GM23248 (cell line): ENCODE data around the gene BAZ2B. TPM values are rescaled to one million over a fixed set of nuclear protein-coding genes. Genes with fewer than 3 reads are reported as not detected.

Source experiments
- DNase-seq: peaks from one replicate; pipeline ENCODE4 v3.0.0-alpha.2; 2015
- H2AFZ ChIP-seq: fragments of 200-600 bp; sonication (generic); 2 replicates; pipeline ENCODE4 v1.6.1; 2016; ENCODE audit warnings: antibody characterized with exemption
- H3F3A ChIP-seq: fragments of 200-600 bp; sonication (generic); 2 replicates; pipeline ENCODE4 v1.6.1; 2016; ENCODE audit warnings: mild to moderate bottlenecking, antibody characterized with exemption, mixed run types; ENCODE audit not compliant: insufficient read depth
- H3K27ac ChIP-seq: fragments of 200-600 bp; sonication (generic); 2 replicates; pipeline ENCODE4 v1.5.1; 2016; ENCODE audit warnings: mild to moderate bottlenecking
- H3K27me3 ChIP-seq: fragments of 200-600 bp; sonication (generic); replicated peaks from 2 replicates; pipeline ENCODE4 v1.6.1; 2016; ENCODE audit warnings: mild to moderate bottlenecking; ENCODE audit not compliant: insufficient read depth
- H3K36me3 ChIP-seq: fragments of 200-600 bp; sonication (generic); 2 replicates; pipeline ENCODE4 v1.6.1; 2016; ENCODE audit warnings: low read depth, mild to moderate bottlenecking
- H3K4me1 ChIP-seq: fragments of 200-600 bp; sonication (generic); 2 replicates; pipeline ENCODE4 v1.6.1; 2016; ENCODE audit warnings: mild to moderate bottlenecking; ENCODE audit not compliant: insufficient read depth
- H3K4me2 ChIP-seq: fragments of 200-600 bp; sonication (generic); one replicate; pipeline ENCODE4 v1.6.1; 2016; ENCODE audit warnings: mild to moderate bottlenecking; ENCODE audit not compliant: unreplicated experiment
- H3K4me3 ChIP-seq: fragments of 200-600 bp; sonication (generic); 2 replicates; pipeline ENCODE4 v1.5.1; 2016; ENCODE audit warnings: mild to moderate bottlenecking
- H3K79me2 ChIP-seq: fragments of 200-600 bp; sonication (generic); 2 replicates; pipeline ENCODE4 v1.6.1; 2016; ENCODE audit warnings: mild to moderate bottlenecking; ENCODE audit not compliant: insufficient read depth
- H3K9ac ChIP-seq: fragments of 200-600 bp; sonication (generic); 2 replicates; pipeline ENCODE4 v1.6.1; 2016; ENCODE audit warnings: mild to moderate bottlenecking
- H3K9me2 ChIP-seq: fragments of 200-600 bp; sonication (generic); 2 replicates; pipeline ENCODE4 v1.6.1; 2016; ENCODE audit warnings: mixed run types, mild to moderate bottlenecking, moderate library complexity; ENCODE audit not compliant: insufficient read depth
- H3K9me3 ChIP-seq: fragments of 200-600 bp; sonication (generic); one replicate; pipeline ENCODE4 v1.6.1; 2017; ENCODE audit warnings: low read depth
- H4K20me1 ChIP-seq: fragments of 200-600 bp; sonication (generic); 2 replicates; pipeline ENCODE4 v1.6.0; 2016; ENCODE audit not compliant: insufficient read depth
- EZH2 ChIP-seq: fragments of 200-600 bp; sonication (generic); IDR thresholded peaks from 2 replicates; pipeline ENCODE4 v1.6.1; 2018; ENCODE audit warnings: antibody characterized with exemption, mild to moderate bottlenecking; ENCODE audit not compliant: insufficient read depth, poor library complexity, severe bottlenecking
- EZH2phosphoT487 ChIP-seq: fragments of 200-600 bp; sonication (generic); IDR thresholded peaks from 2 replicates; pipeline ENCODE4 v1.6.1; 2018; ENCODE audit warnings: antibody characterized with exemption, moderate library complexity, mild to moderate bottlenecking, low read depth; ENCODE audit not compliant: insufficient read depth
- WGBS, 2 experiments: methylation state at CpG; one replicate each; pipeline ENCODE4 v1.1.6; 2015 to 2017; ENCODE audit warnings: low lambda C conversion rate in 2 of 2, low coverage in 1 of 2; ENCODE audit errors: missing lambda C conversion rate in 2 of 2; 5-methylcytosine and 5-hydroxymethylcytosine counted together
- in situ Hi-C: fragments of 300-500 bp; cut with MboI; formaldehyde crosslinking; loops from 2 replicates; pipeline ENCODE4 v1.15.0; 2020
- polyA plus RNA-seq: library from polyadenylated mRNA; unstranded; fragments of >200 nt; fragmentation: Nextera tagmentation; extraction: Ambion mirVana; gene quantifications from 2 replicates; pipeline ENCODE4 v1.2.1, GENCODE V29; 2016
- total RNA-seq: library from RNA; depleted of rRNA; stranded (reverse); fragments of >200 nt; shearing (Covaris generic); gene quantifications from 2 replicates; pipeline ENCODE4 v1.2.3, GENCODE V29; 2014

Gene BAZ2B
- total and polyA plus RNA-seq, 2 experiments from 2014 or later, result 17.0 to 20.5 TPM

- H3F3A ChIP-seq, result peaks cover 13% of the 10 kb centered on the region
- no peaks in the 10 kb centered on the region for H3K36me3 ChIP-seq
- H3K27ac ChIP-seq, result peak overlapping the region; percentile 15; the same call in 1 of the 2 replicates
- H3K9me3 ChIP-seq, result no peaks in the 10 kb centered on the region
- peaks cover 66% of the 10 kb centered on the region for H3K79me2 ChIP-seq
- peaks cover 16% of the 10 kb centered on the region for H3K4me1 ChIP-seq
- peak overlapping the region; percentile 37 for H3K4me2 ChIP-seq
- WGBS, 2 experiments, result 63 to 64% methylated on average over 6 of the region's 6 CpGs
- no peaks in the 10 kb centered on the region for H3K9me2 ChIP-seq
- H3K9ac ChIP-seq, result no peak overlapping the region
- H4K20me1 ChIP-seq, result no peaks in the 10 kb centered on the region; the same call in 1 of the 2 replicates
- H3K27me3 ChIP-seq, result no peaks in the 10 kb centered on the region
- H3K4me3 ChIP-seq, result no peak overlapping the region
- in situ Hi-C loops, result no loop called here
- no peak for TF ChIP-seq EZH2phosphoT487
- no peak for TF ChIP-seq EZH2
- peak; percentile 72 for DNase-seq
- H2AFZ ChIP-seq, result no peak overlapping the region
These were observed 20.8 kb downstream of the BAZ2B start for GRCh38 chr2:159595410-159596046.

GRCh38 chr2:159592441-159592840, 23.9 kb downstream of the BAZ2B start:
- no peak for DNase-seq
- Histone ChIP-seq H3K4me2 (no peak overlapping the region), H3K4me3 (no peak overlapping the region), H3K27ac (no peak overlapping the region), H3K9me2 (no peaks in the 10 kb centered on the region), H3F3A (peaks cover 12% of the 10 kb centered on the region), H4K20me1 (no peaks in the 10 kb centered on the region; the same call in 1 of the 2 replicates), H3K9ac (no peak overlapping the region), H3K27me3 (no peaks in the 10 kb centered on the region), H2AFZ (no peak overlapping the region), H3K36me3 (no peaks in the 10 kb centered on the region), H3K79me2 (peaks cover 59% of the 10 kb centered on the region), H3K4me1 (peaks cover 13% of the 10 kb centered on the region), H3K9me3 (no peaks in the 10 kb centered on the region)
- in situ Hi-C loops, result no loop called here
- TF ChIP-seq EZH2phosphoT487 (no peak), EZH2 (no peak)
- 75 to 77% methylated on average over 4 of the region's 4 CpGs for WGBS, 2 experiments

- DNase-seq, result no peak
- Histone ChIP-seq H3K27ac (no peak overlapping the region), H3K36me3 (no peaks in the 10 kb centered on the region), H3F3A (peaks cover 12% of the 10 kb centered on the region), H3K27me3 (no peaks in the 10 kb centered on the region), H3K4me3 (no peak overlapping the region), H3K79me2 (peaks cover 62% of the 10 kb centered on the region), H3K9me2 (no peaks in the 10 kb centered on the region), H3K4me2 (no peak overlapping the region), H2AFZ (no peak overlapping the region), H3K4me1 (peaks cover 13% of the 10 kb centered on the region), H3K9ac (no peak overlapping the region), H4K20me1 (no peaks in the 10 kb centered on the region), H3K9me3 (no peaks in the 10 kb centered on the region)
- no peak for TF ChIP-seq EZH2phosphoT487
- TF ChIP-seq EZH2, result no peak
- in situ Hi-C loops, result no loop called here
These were observed 25.1 kb downstream of the BAZ2B start for GRCh38 chr2:159591221-159591620.

GRCh38 chr2:159589286-159589685, 27.1 kb downstream of the BAZ2B start:
- in situ Hi-C loops, result no loop called here
- 89 to 100% methylated on average over 1 of the region's 1 CpG for WGBS, 2 experiments
- no peaks in the 10 kb centered on the region for H4K20me1 ChIP-seq

More at GRCh38 chr2:159589286-159589685, 27.1 kb downstream of the BAZ2B start:
- DNase-seq, result no peak
- no peak for TF ChIP-seq EZH2
- TF ChIP-seq EZH2phosphoT487, result no peak
- Histone ChIP-seq H3K27ac (no peak overlapping the region), H2AFZ (no peak overlapping the region), H3K4me2 (no peak overlapping the region), H3K9me2 (no peaks in the 10 kb centered on the region), H3K36me3 (no peaks in the 10 kb centered on the region), H3K9ac (no peak overlapping the region), H3K4me3 (no peak overlapping the region), H3K9me3 (no peaks in the 10 kb centered on the region), H3K27me3 (no peaks in the 10 kb centered on the region), H3K4me1 (no peaks in the 10 kb centered on the region), H3F3A (no peaks in the 10 kb centered on the region), H3K79me2 (peaks cover 58% of the 10 kb centered on the region)
